Measurements from ENCODE around the gene DNASE1L2. TPM values are rescaled to one million over a fixed set of nuclear protein-coding genes. Genes with fewer than 3 reads are reported as not detected.

DNASE1L2 gene
- total and polyA plus RNA-seq, 2 of the 8 experiments (the other 6 are each of a cell fraction or from before 2014, with no cell fraction given) = 0.35 to 0.97 TPM

DNA sequence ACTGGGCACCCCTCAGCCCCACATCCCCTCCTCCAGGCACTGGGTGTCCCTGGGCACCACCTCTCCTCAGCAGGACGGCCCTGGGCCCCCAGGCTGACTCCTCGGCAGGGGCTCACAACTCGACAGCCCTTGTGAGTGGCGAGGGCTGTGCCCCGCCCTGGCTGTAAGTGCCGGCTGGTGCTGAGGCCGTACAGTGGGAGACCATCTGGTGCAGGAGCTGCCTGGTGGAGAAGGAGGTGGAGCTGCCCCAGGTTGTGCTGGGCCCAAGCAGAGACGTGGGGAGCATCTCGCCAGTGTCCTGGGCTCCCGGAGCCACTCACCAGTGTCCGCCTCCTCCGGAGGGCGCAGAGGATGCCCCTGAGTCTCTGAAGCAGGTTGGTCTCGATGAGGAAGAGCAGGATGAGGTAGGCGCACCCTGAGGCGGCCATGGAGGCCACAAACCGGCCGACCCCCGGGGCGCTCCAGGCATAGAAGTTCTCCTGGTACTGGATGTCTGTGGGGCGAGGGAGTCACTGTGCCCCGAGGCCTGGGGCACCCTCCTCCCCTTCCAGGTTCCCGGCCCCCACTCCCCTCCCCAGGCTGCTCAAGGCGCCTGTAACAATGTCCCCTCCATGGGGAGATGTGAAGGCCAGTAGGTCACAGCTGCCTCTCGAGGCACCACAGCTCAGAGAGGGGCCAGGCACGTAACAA is 46.8 kb downstream of the DNASE1L2 start (continued):
- TF ChIP-seq CHD1 (IDR thresholded peaks at IDR 0.05; ENCODE audit: low read depth, low read length) (no peak), RAD21 (IDR thresholded peaks at IDR 0.05 in 1 of 2, conservative IDR thresholded peaks at IDR 0.05 in 1 of 2; ENCODE audit: low read depth in 2 of 2, low read length in 2 of 2) (no peak)

Measured in H1 (cell line).